ENCODE data around the gene MTHFD1L. TPM values are rescaled to one million over a fixed set of nuclear protein-coding genes. Genes with fewer than 3 reads are reported as not detected.

The MTHFD1L gene
- total RNA-seq, 2 donors from 2014 or later, result 4.1 to 12.2 TPM

DNA sequence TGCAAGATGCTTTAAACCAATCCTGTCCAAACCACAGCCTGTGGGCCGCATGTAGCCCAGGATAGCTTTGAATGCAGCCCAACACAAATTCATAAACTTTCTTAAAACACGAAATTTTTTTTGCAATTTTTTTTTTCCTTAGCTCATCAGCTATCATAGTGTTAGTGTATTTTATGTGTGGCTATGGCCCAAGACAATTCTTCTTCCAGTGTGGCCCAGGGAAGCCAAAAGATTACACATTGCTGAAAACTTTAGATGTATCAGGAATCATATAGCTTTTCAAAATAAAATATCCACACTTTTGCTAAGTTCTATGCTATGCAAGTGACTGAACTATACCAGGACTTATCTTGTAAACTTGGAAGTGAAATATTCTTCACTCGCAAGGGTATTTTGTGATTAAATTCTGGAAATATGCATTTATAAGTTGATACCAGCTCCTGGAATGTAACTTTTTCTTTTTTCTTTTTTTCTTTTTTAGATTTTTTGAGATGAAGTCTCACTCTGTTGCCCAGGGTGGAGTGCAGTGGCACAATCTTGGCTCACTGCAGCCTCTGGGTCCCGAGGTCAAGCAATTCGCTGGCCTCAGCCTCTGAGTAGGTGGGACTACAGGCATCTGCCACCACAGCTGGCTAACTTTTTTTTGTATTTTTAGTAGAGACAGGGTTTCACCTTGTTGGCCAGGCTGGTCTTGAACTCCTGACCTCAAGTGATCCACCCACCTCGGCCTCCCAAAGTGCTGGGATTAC, 49.8 kb downstream of the MTHFD1L start:
- no peak overlapping the region for H3K4me3 ChIP-seq
- H3K9me3 ChIP-seq, result no peaks in the 10 kb centered on the region
- H3K36me3 ChIP-seq, result peaks cover 6% of the 10 kb centered on the region
- TF ChIP-seq, protein P1, sequence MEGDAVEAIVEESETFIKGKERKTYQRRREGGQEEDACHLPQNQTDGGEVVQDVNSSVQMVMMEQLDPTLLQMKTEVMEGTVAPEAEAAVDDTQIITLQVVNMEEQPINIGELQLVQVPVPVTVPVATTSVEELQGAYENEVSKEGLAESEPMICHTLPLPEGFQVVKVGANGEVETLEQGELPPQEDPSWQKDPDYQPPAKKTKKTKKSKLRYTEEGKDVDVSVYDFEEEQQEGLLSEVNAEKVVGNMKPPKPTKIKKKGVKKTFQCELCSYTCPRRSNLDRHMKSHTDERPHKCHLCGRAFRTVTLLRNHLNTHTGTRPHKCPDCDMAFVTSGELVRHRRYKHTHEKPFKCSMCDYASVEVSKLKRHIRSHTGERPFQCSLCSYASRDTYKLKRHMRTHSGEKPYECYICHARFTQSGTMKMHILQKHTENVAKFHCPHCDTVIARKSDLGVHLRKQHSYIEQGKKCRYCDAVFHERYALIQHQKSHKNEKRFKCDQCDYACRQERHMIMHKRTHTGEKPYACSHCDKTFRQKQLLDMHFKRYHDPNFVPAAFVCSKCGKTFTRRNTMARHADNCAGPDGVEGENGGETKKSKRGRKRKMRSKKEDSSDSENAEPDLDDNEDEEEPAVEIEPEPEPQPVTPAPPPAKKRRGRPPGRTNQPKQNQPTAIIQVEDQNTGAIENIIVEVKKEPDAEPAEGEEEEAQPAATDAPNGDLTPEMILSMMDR (IDR thresholded peaks at IDR 0.05), result no peak
- peak overlapping the region; percentile 19 to 35 for H3K27ac ChIP-seq
- H3K4me1 ChIP-seq, result no peaks in the 10 kb centered on the region
- DNase-seq (ENCODE audit: low spot score), result peak; percentile 46
- H3K27me3 ChIP-seq, result no peaks in the 10 kb centered on the region

DNA sequence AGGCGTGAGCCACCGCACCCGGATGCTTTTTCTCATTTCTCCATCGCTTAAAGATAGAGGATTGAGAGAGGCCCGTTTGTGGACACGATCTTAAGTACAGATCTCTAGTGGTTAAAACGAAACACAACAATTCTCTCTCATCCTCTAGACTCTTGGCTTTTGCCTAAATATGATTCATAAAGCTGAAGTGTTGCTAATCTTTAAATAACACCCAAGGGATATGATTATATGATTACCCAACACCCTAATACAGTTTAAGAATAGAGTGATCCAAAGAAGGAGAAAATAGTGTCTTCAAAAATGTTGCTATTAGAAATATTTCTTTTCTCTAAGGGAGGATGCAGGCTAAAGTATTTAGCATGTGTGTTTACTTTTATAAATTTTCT, 50.4 kb downstream of the MTHFD1L start:
- Histone ChIP-seq H3K4me1 (no peaks in the 10 kb centered on the region), H3K27ac (peak overlapping the region; percentile 19 to 35), H3K27me3 (no peaks in the 10 kb centered on the region), H3K4me3 (no peak overlapping the region), H3K9me3 (no peaks in the 10 kb centered on the region), H3K36me3 (peaks cover 6% of the 10 kb centered on the region)
- TF ChIP-seq, protein P1 (IDR thresholded peaks at IDR 0.05), result no peak
- no peak for DNase-seq (ENCODE audit: low spot score)

DNA sequence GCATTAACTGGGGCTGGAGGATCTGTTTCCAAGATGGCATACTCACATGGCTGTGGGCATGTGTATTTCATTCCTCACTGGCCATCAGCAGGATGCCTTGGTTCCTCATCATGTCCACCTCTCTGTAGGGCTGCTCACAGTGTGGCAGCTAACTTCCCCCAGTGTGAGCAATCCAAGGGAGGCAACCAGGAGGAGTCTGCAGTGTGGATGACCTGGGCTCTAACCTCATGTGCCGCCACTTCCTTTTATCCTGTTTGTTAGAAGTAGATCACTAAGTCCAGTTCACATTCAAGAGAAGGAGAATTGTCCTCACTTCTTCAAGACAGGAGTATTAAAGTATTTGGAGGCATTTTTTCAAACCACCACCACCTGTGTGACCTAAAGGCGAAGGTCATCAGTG, 54.4 kb downstream of the MTHFD1L start:
- Histone ChIP-seq H3K27ac (no peak overlapping the region), H3K9me3 (no peaks in the 10 kb centered on the region), H3K4me3 (no peak overlapping the region), H3K36me3 (peaks cover 6% of the 10 kb centered on the region), H3K27me3 (no peaks in the 10 kb centered on the region), H3K4me1 (no peaks in the 10 kb centered on the region)
- DNase-seq (ENCODE audit: low spot score), result peak; percentile 42
- TF ChIP-seq, protein P1 (IDR thresholded peaks at IDR 0.05), result no peak

DNA sequence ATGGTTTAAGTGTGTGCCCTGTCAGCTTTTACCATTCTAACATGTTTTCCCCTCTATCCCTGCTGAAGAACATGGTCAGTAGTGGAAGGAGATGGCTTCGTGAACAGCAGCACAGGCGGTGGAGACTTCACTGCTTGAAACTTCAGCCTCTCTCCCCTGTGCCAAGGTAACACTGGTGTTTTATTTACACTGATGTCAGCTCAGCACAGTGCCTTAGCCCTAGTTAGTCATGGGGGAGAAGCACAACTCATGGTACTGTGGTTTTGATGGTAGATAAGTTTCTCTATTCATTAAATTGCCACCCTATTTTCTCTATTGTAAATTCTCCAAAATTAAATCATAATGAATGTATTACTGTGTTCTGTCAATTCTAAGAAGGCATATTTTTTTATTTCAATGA, 56.6 kb downstream of the MTHFD1L start:
- TF ChIP-seq, protein P1 (IDR thresholded peaks at IDR 0.05), result no peak
- no peaks in the 10 kb centered on the region for H3K9me3 ChIP-seq
- H3K27ac ChIP-seq, result no peak overlapping the region
- peak; percentile 26 for DNase-seq (ENCODE audit: low spot score)
- H3K4me3 ChIP-seq, result no peak overlapping the region
- H3K27me3 ChIP-seq, result no peaks in the 10 kb centered on the region
- no peaks in the 10 kb centered on the region for H3K4me1 ChIP-seq
- H3K36me3 ChIP-seq, result peaks cover 6% of the 10 kb centered on the region

DNA sequence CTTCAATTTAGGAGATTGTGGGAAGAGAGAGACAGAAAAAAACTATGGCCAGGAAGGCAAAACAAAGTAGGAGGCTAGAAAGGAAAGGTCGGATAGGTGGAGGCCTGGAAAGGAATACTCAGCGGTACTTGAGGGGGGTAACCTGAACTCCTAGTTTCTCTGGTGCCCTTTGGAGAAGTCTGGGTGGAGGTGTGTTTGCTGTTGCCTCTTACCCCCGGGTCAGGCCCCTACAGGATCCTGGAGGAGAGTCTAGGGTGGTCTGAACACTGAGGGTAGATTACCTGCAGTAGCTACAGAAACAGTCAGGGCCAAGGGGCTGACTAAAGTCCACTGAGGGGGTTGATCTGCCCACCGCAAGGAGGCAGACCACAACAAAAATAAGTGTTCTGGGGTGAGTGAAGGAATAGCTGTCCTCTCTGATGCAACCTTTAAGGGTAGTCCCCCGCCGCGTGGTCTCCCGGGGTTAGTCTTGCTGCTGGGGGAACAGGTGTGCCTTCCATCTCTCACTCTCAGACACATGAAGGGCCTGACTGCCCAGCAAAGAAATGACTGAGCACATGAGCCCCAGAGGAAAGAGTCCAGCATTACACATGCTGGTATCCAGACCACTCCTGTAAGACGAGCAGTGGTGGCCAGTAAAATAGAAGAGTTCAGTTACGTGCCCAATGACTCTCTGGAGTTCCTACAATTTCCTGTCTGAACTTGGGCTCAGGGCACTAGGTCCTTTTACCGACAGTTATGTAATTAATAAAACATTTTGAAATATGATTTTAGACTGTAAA, 59.5 kb downstream of the MTHFD1L start:
- peak; percentile 70 for DNase-seq (ENCODE audit: low spot score)
- TF ChIP-seq, protein P1 (IDR thresholded peaks at IDR 0.05), result no peak
- Histone ChIP-seq H3K9me3 (no peaks in the 10 kb centered on the region), H3K4me3 (no peak overlapping the region), H3K4me1 (no peaks in the 10 kb centered on the region), H3K27ac (peak overlapping the region; percentile 13 to 26), H3K27me3 (no peaks in the 10 kb centered on the region), H3K36me3 (peaks cover under 1% of the 10 kb centered on the region)

All from right atrium auricular region (tissue), 2 donors.